Dermis blood vessel endothelial cell (primary cell): Measurements from ENCODE around the gene UBXN6. TPM values are rescaled to one million over a fixed set of nuclear protein-coding genes. Genes with fewer than 3 reads are reported as not detected.

Experiments
- DNase-seq: peaks from one replicate; pipeline ENCODE4 v3.0.0; 2010
- total RNA-seq: library from RNA; depleted of rRNA; stranded (reverse); fragments of >200 nt; gene quantifications from 2 replicates; pipeline ENCODE4 v1.2.3, GENCODE V29; 2014

Gene UBXN6
- total RNA-seq, 1 donor from 2014 or later = 80.7 TPM

DNA sequence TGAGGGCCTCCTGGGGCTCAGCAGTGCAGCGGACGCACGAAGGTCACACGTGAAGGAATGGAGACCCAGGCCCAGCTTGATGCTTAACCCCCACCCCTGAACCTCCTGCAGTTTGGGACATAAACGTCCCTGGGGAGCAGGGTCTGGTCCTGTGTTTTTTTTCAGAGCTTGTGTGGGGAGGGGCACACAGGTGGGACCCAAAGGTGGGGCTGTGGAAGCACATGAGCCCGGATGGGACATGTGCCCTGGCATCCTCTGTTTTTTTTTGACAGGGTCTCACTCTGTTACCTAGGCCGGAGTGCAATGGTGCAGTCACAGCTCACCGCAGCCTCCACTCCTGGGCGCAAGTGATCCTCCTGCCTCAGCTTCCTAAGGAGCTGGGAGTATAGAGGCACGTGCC, 20.5 kb downstream of the UBXN6 start:
- no peak for DNase-seq

DNA sequence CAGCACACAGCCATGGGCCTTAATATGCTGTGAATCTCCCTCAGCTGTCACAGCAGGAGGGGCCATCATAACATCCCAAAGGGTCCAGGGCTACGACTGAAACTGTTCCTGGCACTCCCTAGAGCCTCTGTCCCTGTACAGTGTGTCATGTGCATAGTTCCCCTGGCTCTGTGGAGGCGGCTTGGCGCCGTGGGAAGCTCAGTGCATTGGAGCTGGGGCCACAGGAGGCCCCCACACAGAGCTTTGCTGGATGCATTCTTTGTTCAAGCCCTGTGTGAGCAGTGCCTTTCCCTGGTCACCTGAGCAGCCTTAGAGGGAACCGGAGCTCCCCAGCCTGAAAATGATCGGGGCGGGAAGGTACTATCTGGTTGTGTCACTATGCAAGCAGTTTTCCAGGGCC, 21.4 kb downstream of the UBXN6 start:
- DNase-seq = no peak

DNA sequence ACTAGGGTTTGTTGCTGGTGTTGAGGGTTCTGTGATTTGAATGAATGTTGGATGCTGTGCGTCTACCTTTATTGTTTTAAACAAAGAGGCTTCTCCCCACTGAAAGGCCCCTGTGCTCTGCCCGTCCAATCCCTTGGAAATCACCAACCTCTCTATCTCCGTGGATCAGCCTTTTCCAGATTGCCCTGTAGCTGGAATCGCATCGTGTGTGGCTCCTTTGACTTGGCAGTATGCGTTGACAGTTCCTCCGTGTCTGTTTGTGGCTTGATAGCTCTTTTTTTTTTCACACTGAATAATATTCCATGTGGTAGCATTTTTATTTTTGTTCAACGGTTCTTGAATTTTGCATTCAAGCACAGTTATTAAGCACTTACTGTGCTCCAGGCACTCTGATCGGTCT, 23.2 kb downstream of the UBXN6 start:
- no peak for DNase-seq

DNA sequence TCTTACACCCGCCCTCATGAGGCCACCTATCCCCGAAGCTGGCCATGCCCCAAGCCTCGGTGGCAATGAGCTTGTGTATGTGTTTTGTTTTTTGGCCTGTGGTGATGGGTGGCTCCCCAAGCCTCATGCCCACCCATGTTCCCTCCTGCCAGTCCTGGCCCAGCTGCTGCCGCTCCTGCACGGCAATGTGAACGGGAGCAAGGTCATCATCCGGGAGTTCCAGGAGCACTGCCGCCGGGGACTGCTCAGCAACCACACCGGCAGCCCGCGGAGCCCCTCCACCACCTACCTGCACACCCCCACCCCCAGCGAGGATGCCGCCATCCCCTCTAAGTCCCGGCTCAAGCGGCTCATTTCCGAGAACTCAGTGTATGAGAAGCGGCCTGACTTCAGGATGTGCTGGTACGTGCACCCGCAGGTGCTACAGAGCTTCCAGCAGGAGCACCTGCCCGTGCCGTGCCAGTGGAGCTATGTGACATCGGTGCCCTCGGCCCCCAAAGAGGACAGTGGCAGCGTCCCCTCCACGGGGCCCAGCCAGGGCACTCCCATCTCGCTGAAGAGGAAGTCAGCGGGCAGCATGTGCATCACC, 24.6 kb downstream of the UBXN6 start:
- no peak for DNase-seq

- DNase-seq = no peak
These were observed 25.6 kb downstream of the UBXN6 start for GRCh38 chr19:4431808-4432674.

DNA sequence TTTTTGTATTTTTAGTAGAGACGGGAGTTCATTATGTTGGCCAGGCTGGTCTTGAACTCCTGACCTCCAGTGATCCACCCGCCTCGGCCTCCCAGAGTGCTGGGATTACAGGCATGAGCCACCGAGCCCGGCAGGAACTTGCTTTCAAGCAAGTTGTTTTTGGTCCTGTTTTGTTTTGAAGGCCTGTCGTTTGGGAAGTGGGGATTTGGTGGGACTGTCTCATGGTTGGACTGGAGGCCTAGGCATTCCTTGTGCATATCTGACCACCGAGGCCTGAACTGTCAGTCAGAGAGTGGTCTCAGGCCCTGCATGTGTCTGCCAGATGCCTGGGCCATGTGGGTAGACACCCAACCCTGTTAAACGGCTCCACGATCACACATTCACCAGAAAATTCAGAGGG, 26.3 kb downstream of the UBXN6 start:
- DNase-seq = no peak

DNA sequence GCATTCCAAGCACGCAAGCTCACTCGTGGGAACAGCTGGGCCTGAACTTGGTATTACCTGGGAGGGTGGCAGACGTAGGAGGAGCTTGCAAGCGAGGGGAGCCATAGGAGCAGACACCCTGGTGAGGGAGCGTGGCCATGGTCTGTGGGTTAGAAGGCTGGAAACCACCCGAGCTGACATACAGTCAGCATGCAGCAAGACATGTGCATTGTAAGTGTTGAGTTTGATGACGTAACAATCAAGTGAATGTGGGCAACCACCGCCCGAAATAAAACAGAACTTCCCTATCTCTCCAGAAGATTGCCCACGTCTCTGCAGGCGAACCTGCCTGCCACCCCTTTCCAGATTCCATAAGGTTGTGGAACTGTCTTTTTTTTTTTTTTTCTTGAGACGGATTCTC, 26.8 kb downstream of the UBXN6 start:
- DNase-seq = no peak

- no peak for DNase-seq
These were observed 27.8 kb downstream of the UBXN6 start for GRCh38 chr19:4429771-4430171.

DNA sequence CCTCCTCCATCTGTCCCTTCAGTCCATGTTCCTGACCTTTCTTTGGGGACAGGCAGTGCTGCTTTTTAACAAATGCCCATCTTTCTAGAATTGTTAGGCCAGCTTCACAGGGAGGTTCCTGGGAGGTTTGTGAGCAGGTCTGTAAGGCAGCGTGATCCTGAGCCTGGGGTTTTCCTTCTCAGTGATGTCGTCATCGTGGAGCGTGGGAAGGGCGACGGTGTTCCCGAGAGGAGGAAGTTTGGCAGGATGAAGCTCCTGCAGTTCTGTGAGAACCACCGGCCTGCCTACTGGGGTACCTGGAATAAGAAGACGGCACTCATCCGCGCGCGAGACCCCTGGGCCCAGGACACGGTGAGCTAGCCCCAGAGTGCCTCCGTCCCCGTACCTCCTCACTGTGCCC, 28.3 kb downstream of the UBXN6 start:
- DNase-seq = no peak

DNA sequence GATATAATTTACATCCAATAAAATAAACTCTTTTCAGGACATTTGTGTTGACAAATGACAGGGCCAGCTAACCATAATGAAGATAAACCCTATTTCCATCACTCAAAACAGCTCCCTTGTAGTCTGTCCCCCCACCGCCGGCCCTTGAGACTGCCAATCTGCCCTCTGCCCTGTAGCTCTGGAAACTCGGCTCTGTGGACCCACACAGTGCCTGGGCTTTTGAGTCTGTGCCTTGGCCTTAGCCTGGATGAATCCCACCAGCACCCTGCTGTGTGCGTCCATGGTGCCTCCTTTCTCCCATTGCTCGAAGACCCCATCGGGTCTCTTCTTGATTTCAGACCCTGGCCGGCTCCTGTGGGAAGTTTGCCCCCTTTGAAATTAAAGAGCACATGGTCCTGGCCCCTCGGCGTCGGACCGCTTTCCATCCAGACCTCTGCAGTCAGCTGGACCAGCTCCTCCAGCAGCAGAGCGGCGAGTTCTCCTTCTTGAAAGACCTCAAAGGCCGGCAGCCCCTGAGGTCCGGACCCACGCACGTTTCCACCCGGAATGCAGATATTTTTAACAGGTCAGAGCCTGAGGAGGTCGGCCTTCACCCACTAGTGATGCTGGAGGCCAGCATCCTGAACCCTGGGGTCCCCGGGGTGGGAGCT, 29.1 kb downstream of the UBXN6 start:
- DNase-seq = no peak

DNA sequence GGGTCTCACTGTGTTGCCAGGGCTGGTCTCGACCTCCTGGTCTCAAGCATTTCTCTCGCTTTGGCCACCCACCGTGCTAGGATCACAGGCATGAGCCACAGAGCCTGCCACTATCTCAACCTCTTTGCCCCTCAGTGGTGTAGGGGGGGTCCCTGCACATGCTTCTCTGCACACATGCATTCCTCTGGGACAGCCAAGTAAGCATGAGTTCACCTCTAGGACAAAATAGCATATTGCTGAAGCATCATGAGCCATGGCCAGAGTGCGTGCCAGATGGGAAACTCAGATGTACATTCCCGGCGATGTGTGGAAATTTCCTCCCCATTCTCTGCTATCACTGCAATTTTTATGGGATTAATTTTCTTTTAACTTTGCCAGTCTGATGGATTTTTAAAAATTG, 32.1 kb downstream of the UBXN6 start:
- no peak for DNase-seq

DNA sequence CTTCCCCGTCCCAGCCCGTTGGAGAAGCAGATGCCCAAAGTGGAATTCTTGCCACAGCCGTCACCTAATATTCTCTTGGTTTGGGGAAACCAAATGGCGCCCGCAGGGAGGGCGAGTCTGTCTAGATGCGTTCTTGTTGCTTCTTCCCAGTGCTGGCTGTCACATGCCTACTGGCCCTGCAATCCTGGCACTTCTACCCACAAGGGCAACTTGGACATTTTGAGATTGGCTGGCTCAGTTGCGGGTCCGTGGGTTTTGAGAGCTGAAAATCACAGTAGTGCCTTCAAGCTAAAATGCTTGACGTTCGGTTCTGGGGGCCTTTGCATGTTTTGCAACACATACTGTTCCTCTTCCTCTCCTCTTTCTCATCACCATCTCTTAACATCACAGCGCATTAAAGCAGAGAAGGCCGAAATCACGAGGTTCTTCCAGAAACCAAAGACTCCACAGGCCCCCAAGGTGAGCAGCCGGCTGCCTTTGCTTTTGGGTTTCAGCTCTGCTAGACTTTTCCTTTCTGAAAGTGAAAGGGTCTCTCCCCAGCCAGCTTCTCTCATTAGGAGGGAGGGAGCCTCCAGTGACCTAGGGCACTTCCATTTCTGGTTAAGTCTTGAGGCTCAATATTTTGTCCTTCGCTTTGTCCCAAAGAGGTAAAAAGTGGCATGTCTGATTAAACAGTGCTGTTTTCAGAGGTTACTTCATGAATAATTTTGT, 34.0 kb downstream of the UBXN6 start:
- no peak for DNase-seq

GRCh38 chr19:4416268-4416667, 41.3 kb downstream of the UBXN6 start:
- no peak for DNase-seq

DNA sequence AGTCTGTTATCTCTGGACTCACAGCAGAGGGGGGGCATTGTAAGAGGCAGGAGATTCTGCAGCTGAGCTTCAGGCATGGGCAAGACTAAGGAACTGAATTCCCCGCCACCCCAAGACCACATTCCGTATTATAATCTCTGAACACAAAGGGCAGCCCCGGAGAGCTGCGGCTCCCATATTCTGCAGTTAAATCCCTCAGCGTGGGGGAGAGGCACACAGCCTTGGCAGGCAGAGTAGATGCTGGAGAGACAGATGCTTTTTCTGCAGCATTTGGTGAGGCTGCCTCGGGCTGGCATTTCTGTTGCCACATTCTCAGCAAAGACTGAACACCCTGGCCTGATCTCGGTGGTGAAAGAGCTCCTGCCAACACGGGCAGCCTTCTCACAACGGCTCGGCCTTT, 42.2 kb downstream of the UBXN6 start:
- DNase-seq = no peak

GRCh38 chr19:4414800-4415321, 42.7 kb downstream of the UBXN6 start:
- DNase-seq = no peak

- DNase-seq = no peak
These were observed 43.3 kb downstream of the UBXN6 start for GRCh38 chr19:4414144-4414799.

GRCh38 chr19:4413588-4413987, 44.0 kb downstream of the UBXN6 start:
- no peak for DNase-seq

GRCh38 chr19:4409123-4409933, 48.3 kb downstream of the UBXN6 start:
- DNase-seq = no peak

- DNase-seq = no peak
These were observed 51.0 kb downstream of the UBXN6 start for GRCh38 chr19:4406626-4407025.

DNA sequence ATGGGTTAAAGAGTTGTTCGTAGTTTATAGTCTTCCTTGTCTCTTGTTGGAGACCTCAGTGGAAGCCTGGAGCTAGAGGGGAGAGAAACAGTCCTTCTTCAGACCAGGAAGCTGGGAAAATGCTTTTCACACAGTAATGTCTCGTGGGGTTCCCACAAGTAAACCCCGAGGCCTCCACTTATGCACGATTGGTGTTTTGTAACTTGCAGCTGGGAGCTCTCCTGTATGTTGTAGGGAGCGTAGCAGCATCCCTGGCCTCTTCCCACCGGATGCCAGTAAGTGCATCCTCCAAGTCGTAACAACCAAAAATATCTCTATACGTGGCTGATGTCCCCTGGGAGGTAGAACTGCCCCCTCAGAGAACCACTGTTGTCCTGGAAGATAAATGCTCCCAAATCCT, 51.6 kb downstream of the UBXN6 start:
- DNase-seq = no peak

GRCh38 chr19:4403005-4403761, 54.4 kb downstream of the UBXN6 start:
- no peak for DNase-seq
